Right cardiac atrium (tissue), 5 donors: ENCODE results near the gene DSP. TPM values are rescaled to one million over a fixed set of nuclear protein-coding genes. Genes with fewer than 3 reads are reported as not detected.

Experiments used
- ATAC-seq, 2 donors: fragments of 200-7000 bp; cut with Tn5 transposase; one replicate each; pipeline versions ENCODE4 v1.8.0 to v1.9.1; 2020; ENCODE audit warnings: moderate library complexity in 2 of 2, mild to moderate bottlenecking in 1 of 2
- DNase-seq, 3 donors: peaks; one replicate each; pipeline ENCODE4 v3.0.0-alpha.2; 2020
- H3K27ac ChIP-seq: one replicate; pipeline ENCODE4 v1.5.1; 2013; ENCODE audit warnings: mild to moderate bottlenecking, low read length, control low read depth, moderate library complexity
- H3K27me3 ChIP-seq: one replicate; pipeline ENCODE4 v1.6.1; 2013; ENCODE audit not compliant: control insufficient read depth, insufficient read depth
- H3K4me1 ChIP-seq: one replicate; pipeline ENCODE4 v1.6.1; 2013; ENCODE audit warnings: low read length; ENCODE audit not compliant: control insufficient read depth, insufficient read depth
- H3K4me3 ChIP-seq: one replicate; pipeline ENCODE4 v1.5.1; 2013; ENCODE audit warnings: low read length, control low read depth
- H3K9me3 ChIP-seq: one replicate; pipeline ENCODE4 v1.6.1; 2013; ENCODE audit warnings: low read length; ENCODE audit not compliant: control insufficient read depth
- WGBS: extraction: QIAGEN DNeasy Blood & Tissue Kit; methylation state at CpG from one replicate; pipeline ENCODE4 v1.1.7; 2013; 5-methylcytosine and 5-hydroxymethylcytosine counted together
- intact Hi-C, 4 donors: fragments of 100-400 bp; cut with DNase I; formaldehyde crosslinking; loops; one replicate each; pipeline versions ENCODE4 v1.11.0 to v1.14.0; 2022 to 2023
- polyA plus RNA-seq: library from polyadenylated mRNA; stranded (reverse); fragments of 200-250 nt; gene quantifications from one replicate; pipeline ENCODE4 v1.2.3, GENCODE V29; 2013
- total RNA-seq, 4 donors: library from RNA; stranded (reverse); fragmentation: NEBNext Ultra II Directional; extraction: Animal tissue kit (Norgen Biotek cat#: 25700); gene quantifications; one replicate each; pipeline ENCODE4 v1.2.1, GENCODE V29; 2021
- donor health status: healthy with polysubstance abuse.
- donor health status: DM: no; HTN: yes; CAD: no.
- donor health status: DM: no; HTN: no; CAD: no.
- donor health status: DM: no; HTN: yes; CAD: no; lungs with severe emphysema.
- donor health status: DM: yes; HTN: yes; CAD: no.

The DSP gene
- total and polyA plus RNA-seq, 5 donors = 94.7 to 311 (median 246) TPM

DNA sequence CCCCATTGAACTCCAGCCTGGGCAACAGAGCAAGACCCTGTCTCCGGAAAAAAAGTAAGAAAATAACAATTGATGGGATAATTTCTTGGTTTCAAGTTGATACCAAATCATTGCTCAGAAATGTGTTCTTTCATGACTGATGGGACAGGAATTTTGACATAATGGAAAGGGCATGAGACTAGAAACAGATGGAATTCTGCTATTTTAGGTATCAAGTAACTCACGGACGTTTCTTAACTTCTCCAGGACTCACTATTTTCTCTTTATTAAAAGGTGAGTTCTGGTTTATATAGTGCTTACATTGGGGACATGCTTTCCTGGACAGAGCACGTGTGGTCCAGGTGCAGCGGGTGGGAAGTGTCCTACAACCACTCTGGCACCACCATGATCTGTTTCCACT lies 6.0 kb upstream of the DSP start:
- intact Hi-C loops = loop anchor here in 1 of 4 donors (10.0 kb wide), 1 partner anchor 61 kb away; no protein-coding TSS in a partner anchor
- Histone ChIP-seq H3K4me1 (no peaks in the 10 kb centered on the region), H3K27ac (no peak overlapping the region), H3K27me3 (no peaks in the 10 kb centered on the region), H3K4me3 (no peak overlapping the region), H3K9me3 (no peaks in the 10 kb centered on the region)
- 83% methylated on average over 5 of the region's 5 CpGs for WGBS
- DNase-seq = no peak
- no peak for ATAC-seq

DNA sequence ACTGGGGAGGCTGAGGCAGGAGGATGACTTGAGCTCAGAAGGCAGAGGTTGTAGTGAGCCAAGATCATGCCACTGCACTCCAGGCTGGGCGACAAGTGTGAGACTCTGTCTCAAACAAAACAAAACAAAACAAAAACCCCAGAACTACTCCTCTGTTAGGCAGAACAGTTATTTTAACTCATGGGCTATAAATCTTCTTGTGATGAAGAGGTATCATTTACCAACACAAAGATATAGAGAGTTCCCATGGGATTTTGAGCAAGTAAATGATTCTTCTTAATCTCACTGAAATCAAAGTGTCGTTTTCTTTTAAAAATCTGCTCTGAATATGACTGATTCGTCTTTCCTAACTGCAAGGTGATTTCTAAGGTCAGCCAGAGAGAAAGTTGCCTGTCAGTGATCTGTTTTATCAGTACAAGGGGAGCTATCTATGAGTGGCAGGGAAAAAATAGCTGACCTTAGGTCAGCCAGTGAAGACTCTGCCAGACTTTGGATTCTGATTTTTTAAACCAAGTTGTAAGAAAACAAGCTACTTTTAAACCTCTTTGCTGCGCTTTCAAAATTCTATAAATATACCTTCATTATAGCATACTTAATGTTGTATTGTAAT lies 3.8 kb upstream of the DSP start:
- intact Hi-C loops = loop anchor here in 1 of 4 donors (10.0 kb wide), 1 partner anchor 63 kb away; no protein-coding TSS in a partner anchor

DNA sequence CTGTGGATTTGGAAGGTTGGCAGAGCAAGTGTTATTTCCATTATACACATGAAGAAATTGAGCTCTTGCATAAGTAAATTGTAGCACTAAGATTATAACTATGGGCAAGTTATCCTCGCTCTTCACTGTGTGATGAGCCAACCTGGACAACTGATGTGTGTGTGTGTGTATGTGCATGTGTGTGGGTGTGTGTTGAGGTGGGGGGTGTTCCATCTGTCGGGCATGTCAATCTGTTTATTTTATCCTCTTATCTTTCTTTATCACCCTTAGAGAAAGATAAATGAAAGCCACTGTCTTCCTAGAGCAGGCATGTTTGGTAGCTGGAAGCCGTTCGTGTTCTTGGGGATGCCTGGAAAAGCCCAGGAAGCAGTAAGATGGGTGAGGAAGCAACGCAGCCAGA lies 3.0 kb upstream of the DSP start:
- Histone ChIP-seq H3K27ac (peak overlapping the region; percentile 77), H3K4me3 (no peak overlapping the region), H3K9me3 (no peaks in the 10 kb centered on the region), H3K4me1 (no peaks in the 10 kb centered on the region), H3K27me3 (no peaks in the 10 kb centered on the region)
- WGBS = 36% methylated on average over 5 of the region's 5 CpGs
- DNase-seq (no peak), ATAC-seq (no peak)
- intact Hi-C loops = loop anchor here in 1 of 4 donors (10.0 kb wide), 1 partner anchor 64 kb away; no protein-coding TSS in a partner anchor

More for the DNA sequence above, 3.8 kb upstream of the DSP start:
- no peak for ATAC-seq
- WGBS = 30% methylated on average over 4 of the region's 4 CpGs
- Histone ChIP-seq H3K27me3 (no peaks in the 10 kb centered on the region), H3K4me1 (no peaks in the 10 kb centered on the region), H3K27ac (peak overlapping the region; percentile 94), H3K4me3 (no peak overlapping the region), H3K9me3 (no peaks in the 10 kb centered on the region)
- DNase-seq = no peak

DNA sequence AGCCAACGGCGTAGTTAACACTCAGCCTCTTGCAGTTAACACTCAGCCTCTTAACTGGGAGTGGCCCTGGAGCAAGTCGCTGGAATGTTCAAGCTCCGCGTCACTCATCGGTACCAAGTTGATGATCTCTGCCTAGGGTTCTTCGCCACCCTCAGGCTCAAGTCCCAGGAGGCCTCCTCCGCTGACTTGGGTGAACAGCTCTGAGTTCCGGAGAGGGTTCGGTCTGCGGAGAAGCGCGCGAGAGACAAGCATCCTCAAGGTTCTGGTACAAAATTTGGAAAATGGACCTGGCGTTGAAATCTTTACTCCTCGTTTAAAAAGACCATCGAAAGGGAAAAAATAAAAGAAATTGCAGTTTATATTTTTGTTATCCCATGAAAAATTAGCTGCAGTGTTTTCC lies 876 bp upstream of the DSP start:
- intact Hi-C loops = loop anchor here in 2 of 4 donors (5.0 to 10.0 kb wide), 2 partner anchors 113 to 116 kb away; no protein-coding TSS in a partner anchor
- Histone ChIP-seq H3K4me1 (no peaks in the 10 kb centered on the region), H3K4me3 (peak overlapping the region; percentile 70), H3K9me3 (no peaks in the 10 kb centered on the region), H3K27me3 (no peaks in the 10 kb centered on the region), H3K27ac (peak overlapping the region; percentile 60)
- WGBS = 14% methylated on average over 17 of the region's 17 CpGs
- DNase-seq (peak; percentile 37 to 68 (median 60)), ATAC-seq (peak; percentile 64 to 76)

DNA sequence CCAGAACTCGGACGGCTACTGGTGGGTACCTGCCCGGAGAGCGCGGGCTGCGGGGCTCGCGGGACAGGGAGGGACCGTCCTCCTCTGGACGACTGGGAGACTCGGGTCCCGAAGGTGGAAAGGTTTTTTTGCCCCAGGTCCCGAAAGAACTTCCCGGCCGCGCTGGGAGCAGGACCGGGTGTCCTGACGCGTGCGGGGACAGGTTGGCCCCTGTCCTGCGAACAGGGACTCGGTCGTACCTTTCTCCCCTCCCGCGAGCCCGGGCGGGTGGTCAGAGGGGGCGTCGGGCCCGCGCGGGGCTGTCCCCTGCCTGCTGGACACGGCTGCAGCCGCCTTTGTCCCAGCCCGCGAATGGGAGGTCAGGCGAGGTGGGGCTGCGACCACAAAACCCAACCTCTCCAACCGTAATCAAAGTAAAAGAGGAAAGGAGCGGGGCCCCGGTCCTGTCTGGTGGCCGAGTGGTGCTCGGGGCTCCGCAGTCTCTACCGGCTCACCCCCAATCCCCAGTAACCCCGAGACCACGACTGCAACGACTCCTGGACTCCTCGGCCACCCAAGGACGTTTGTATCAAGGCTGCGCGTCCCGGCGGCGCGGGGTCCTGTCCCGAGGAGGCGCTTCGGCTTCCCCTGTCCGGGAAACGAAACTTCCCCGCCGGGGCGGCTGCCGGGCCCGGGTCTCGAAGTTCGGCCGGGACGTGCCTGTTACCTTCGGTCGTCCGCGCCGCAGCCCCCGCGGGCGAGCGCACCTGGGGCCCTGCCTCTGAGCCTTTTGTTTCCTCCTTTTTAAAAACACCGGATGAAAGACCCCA lies 798 bp downstream of the DSP start:
- Histone ChIP-seq H3K4me3 (peak overlapping the region; percentile 70), H3K9me3 (no peaks in the 10 kb centered on the region), H3K4me1 (no peaks in the 10 kb centered on the region), H3K27me3 (no peaks in the 10 kb centered on the region), H3K27ac (peak overlapping the region; percentile 78)
- DNase-seq (peak; percentile 41 to 67 (median 65)), ATAC-seq (peak; percentile 22 to 35)
- WGBS = under 1% methylated on average over 80 of the region's 80 CpGs
- intact Hi-C loops = loop anchor here in 2 of 4 donors (5.0 to 10.0 kb wide), 2 partner anchors 115 to 117 kb away; no protein-coding TSS in a partner anchor

DNA sequence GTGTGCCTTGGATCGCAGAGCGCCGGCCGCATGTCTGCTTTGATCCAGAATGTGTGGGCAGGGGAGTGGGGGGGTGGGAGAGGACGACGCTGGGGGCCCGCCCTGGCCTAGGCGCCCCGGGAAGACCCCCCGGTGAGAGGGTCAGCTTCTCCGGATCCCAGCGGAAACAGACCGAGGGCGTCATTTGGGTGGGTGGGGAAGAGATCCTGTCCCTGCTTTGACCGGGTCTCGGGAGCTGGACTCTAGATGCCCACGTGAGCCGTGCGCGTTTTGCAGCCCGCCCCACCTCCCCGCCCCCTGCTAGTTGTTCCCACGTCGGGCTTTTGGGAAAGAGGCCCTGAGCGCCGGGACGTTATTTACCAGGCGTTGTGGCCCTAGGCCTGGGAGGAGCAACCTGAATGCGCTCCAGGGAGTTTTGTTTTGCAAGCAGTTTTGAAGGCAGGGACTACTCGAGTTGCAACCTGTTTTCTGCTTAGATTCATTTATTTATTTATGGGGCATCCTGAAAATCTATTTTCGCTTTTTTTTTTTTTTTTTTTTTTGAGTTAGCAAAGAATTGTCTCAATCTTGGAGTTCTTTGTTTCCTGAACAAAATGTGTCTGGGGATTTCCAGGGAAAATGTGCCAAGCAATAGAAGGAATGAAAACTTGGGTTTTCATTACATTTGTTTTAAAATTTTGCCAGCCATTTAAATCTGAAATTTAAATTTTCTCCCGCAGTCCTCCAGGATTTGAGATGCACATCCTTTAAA lies 1.6 kb downstream of the DSP start:
- Histone ChIP-seq H3K4me1 (no peaks in the 10 kb centered on the region), H3K9me3 (no peaks in the 10 kb centered on the region), H3K27ac (peak overlapping the region; percentile 78), H3K4me3 (peak overlapping the region; percentile 70), H3K27me3 (no peaks in the 10 kb centered on the region)
- intact Hi-C loops = loop anchor here in 2 of 4 donors (5.0 to 10.0 kb wide), 2 partner anchors 116 to 118 kb away; no protein-coding TSS in a partner anchor
- 5% methylated on average over 32 of the region's 32 CpGs for WGBS
- DNase-seq (peak; percentile 59 to 78 (median 76)), ATAC-seq (peak; percentile 63 to 77)

DNA sequence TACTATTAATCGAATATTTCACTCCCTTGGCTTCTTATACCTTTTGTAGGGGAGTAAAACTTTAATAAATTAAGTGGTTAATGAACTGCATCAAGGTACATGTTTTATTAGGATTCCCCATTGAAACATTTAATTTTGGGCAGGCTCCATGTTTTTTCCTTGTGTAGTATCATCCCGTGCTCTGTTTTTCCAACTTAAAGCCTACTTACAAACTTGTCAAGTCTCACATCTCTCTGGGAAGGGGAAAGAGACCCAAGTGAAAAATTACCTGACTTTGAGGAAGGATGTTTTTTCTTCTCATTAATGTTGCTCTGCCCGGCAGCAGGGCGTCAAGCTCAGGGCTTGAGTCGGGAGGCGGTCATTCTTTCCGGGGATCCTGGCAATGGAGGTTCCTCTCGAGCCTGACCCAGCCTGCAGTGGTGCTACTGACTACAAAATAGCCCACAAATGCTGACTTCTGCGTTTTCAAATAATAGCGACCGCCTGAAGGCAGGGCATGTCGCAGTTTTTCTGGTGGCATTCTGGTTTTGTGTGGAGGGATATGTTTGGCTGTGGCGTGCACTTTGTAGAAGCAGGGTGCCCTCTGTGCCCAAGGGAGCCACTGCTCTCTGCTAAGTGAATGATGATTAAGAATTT lies 2.4 kb downstream of the DSP start:
- DNase-seq = no peak
- Histone ChIP-seq H3K4me3 (peak overlapping the region; percentile 70), H3K9me3 (no peaks in the 10 kb centered on the region), H3K27ac (peak overlapping the region; percentile 96), H3K4me1 (peaks cover 2% of the 10 kb centered on the region), H3K27me3 (no peaks in the 10 kb centered on the region)
- no peak for ATAC-seq
- intact Hi-C loops = loop anchor here in 2 of 4 donors (5.0 to 10.0 kb wide), 2 partner anchors 117 to 119 kb away; no protein-coding TSS in a partner anchor
- WGBS = 41% methylated on average over 13 of the region's 13 CpGs

DNA sequence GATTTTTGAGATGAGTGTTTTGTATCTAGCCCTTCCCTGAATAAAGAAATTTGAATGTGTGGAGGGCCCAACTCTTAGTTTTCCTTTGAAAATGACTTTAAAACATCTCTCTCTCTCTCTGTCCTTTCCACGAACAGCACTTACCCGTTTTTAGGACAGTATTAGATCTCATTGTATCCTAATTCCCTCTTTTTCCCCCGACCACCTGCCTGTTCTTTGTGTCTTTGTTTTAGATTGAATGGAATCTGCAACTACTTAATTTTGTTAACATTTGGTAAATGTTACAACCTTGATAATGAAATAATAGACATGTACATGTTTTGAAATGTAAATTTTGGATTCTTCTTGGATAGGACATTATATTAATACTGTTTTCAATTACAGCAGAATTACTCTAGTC lies 3.1 kb downstream of the DSP start:
- intact Hi-C loops = loop anchor here in 2 of 4 donors (5.0 to 10.0 kb wide), 2 partner anchors 117 to 120 kb away; no protein-coding TSS in a partner anchor
- H3K4me1 ChIP-seq = peaks cover 2% of the 10 kb centered on the region
- ATAC-seq = no peak
- WGBS = 70% methylated on average over 3 of the region's 3 CpGs
- H3K4me3 ChIP-seq = peak overlapping the region; percentile 70
- no peak overlapping the region for H3K27ac ChIP-seq
- no peaks in the 10 kb centered on the region for H3K9me3 ChIP-seq
- H3K27me3 ChIP-seq = no peaks in the 10 kb centered on the region
- no peak for DNase-seq

DNA sequence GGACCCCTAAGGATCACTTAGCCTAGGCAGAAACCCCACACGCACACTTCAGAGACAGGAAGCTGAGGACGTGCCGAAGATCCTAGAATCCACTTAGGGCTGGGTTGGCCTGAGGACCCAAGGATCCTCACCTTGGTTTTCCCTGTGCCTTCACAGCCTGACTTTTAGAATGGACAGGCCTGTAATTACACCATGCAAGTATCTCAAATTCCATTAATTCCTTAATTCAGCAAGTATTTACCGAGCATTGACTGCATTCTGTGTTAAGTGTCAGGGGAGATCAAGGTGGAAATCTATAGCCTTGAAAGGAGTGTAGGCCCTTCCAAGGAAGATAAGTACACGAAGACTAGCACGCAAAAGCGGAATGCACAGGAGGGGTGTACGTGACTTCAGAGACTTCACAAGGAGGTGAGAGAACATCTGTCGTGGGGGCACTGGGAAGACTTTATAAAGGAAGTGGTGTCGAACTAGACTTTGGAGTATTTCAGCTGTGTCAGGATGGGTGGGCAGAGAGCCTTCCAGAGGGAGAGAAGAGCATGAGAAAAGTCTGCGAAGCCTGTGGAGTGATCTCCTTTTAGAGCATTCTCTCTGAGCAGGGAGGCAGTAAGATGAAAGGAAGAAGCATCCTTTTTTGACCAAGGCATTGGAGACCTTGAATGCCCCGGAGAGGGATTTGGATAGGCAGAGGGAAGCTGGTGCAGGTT lies 4.0 kb downstream of the DSP start:
- intact Hi-C loops = loop anchor here in 1 of 4 donors (10.0 kb wide), 1 partner anchor 121 kb away; no protein-coding TSS in a partner anchor
- H3K27me3 ChIP-seq = no peaks in the 10 kb centered on the region
- peak overlapping the region; percentile 95 for H3K27ac ChIP-seq
- 62% methylated on average over 12 of the region's 12 CpGs for WGBS
- ATAC-seq = no peak
- H3K4me3 ChIP-seq = no peak overlapping the region
- no peaks in the 10 kb centered on the region for H3K9me3 ChIP-seq
- no peak for DNase-seq
- peaks cover 2% of the 10 kb centered on the region for H3K4me1 ChIP-seq

DNA sequence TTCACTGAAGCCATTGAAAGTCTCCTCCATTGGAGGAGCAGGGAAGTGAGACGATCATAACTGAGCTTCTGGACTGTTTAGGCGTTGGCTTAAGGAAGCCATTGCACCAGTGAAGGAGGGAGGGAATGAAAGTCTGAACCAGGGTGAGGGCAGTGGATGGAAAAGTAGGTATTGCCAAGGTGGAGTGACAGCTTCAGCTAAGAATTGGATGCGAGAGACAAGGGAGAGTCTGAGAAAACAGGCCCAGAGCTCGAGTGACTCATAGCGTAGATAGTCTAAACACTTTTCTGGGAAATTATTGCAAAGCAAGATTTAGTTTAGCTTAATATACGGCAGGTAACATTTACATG lies 4.5 kb downstream of the DSP start:
- Histone ChIP-seq H3K27me3 (no peaks in the 10 kb centered on the region), H3K4me3 (no peak overlapping the region), H3K9me3 (no peaks in the 10 kb centered on the region), H3K27ac (peak overlapping the region; percentile 95), H3K4me1 (peaks cover 2% of the 10 kb centered on the region)
- WGBS = 75% methylated on average over 6 of the region's 6 CpGs
- DNase-seq = no peak
- intact Hi-C loops = loop anchor here in 1 of 4 donors (10.0 kb wide), 1 partner anchor 121 kb away; no protein-coding TSS in a partner anchor
- ATAC-seq = no peak
